AG09319 (cell line): Measurements from ENCODE around the gene DNAH3.

Experiments
- DNase-seq: peaks from one replicate; pipeline ENCODE4 v3.0.0-alpha.2; 2010; ENCODE audit warnings: low read depth; ENCODE audit errors: extremely low read depth
- CTCF ChIP-seq: IDR thresholded peaks from 2 replicates; pipeline ENCODE4 v1.5.1; 2011; ENCODE audit warnings: low read depth, mild to moderate bottlenecking, inconsistent platforms, low read length, moderate library complexity

DNAH3 gene

GRCh38 chr16:20942256-20942655 lies 208.4 kb downstream of the DNAH3 start:
- DNase-seq, result no peak
- no peak for TF ChIP-seq CTCF

- no peak for TF ChIP-seq CTCF
- no peak for DNase-seq
Measured at GRCh38 chr16:20941636-20941926, 209.1 kb downstream of the DNAH3 start.

- no peak for TF ChIP-seq CTCF
- DNase-seq, result no peak
Measured at GRCh38 chr16:20940871-20941635, 209.6 kb downstream of the DNAH3 start.

GRCh38 chr16:20939611-20940010 lies 211.0 kb downstream of the DNAH3 start:
- no peak for TF ChIP-seq CTCF
- no peak for DNase-seq

GRCh38 chr16:20938426-20938825 lies 212.2 kb downstream of the DNAH3 start:
- no peak for TF ChIP-seq CTCF
- no peak for DNase-seq

- no peak for DNase-seq
- no peak for TF ChIP-seq CTCF
Measured at GRCh38 chr16:20937736-20938135, 212.9 kb downstream of the DNAH3 start.

GRCh38 chr16:20933589-20933988 lies 217.1 kb downstream of the DNAH3 start:
- no peak for TF ChIP-seq CTCF
- no peak for DNase-seq
